Measurements from ENCODE around the gene TCF23. TPM values are rescaled to one million over a fixed set of nuclear protein-coding genes. Genes with fewer than 3 reads are reported as not detected.

TCF23 gene
- total and polyA plus RNA-seq, 2 experiments from 2014 or later = not detected

- peaks cover 10% of the 10 kb centered on the region for H3K36me3 ChIP-seq
- no peak for DNase-seq (ENCODE audit: low read depth in 1 of 2, low spot score in 1 of 2)
- no peak for TF ChIP-seq CTCF (IDR thresholded peaks at IDR 0.05; ENCODE audit: low read depth, low read length)
Measured at GRCh38 chr2:27206346-27206745, 57.5 kb downstream of the TCF23 start.

More at GRCh38 chr2:27206346-27206745, 57.5 kb downstream of the TCF23 start:
- Histone ChIP-seq H3K4me3 (no peak overlapping the region), H3K9me3 (ENCODE audit: low read depth) (no peaks in the 10 kb centered on the region), H3K4me1 (ENCODE audit: low read depth) (peaks cover 4% of the 10 kb centered on the region), H3K27ac (no peak overlapping the region), H3K27me3 (no peaks in the 10 kb centered on the region)

Other genes starting within 250 kb of the TCF23 start
- 75.9 and 143 TPM in 2 replicates for gene MAPRE3, start 178.4 kb upstream of the TCF23 start, total RNA-seq
- gene MAPRE3, start 178.4 kb upstream of the TCF23 start, polyA plus RNA-seq = 212 TPM in 2 replicates
- 38.9 and 48.5 TPM in 2 replicates for gene TMEM214, start 116.0 kb upstream of the TCF23 start, total RNA-seq
- 46.9 and 66.3 TPM in 2 replicates for gene TMEM214, start 116.0 kb upstream of the TCF23 start, polyA plus RNA-seq
- gene AGBL5, start 97.3 kb upstream of the TCF23 start, total RNA-seq = 52.0 and 52.5 TPM in 2 replicates
- gene AGBL5, start 97.3 kb upstream of the TCF23 start, polyA plus RNA-seq = 67.0 and 77.7 TPM in 2 replicates
- gene OST4, start 77.3 kb upstream of the TCF23 start, total RNA-seq = 289 and 303 TPM in 2 replicates
- 768 and 779 TPM in 2 replicates for gene OST4, start 77.3 kb upstream of the TCF23 start, polyA plus RNA-seq
- gene EMILIN1, start 70.4 kb upstream of the TCF23 start, total RNA-seq = 18.5 and 20.2 TPM in 2 replicates
- gene EMILIN1, start 70.4 kb upstream of the TCF23 start, polyA plus RNA-seq = 12.2 and 15.6 TPM in 2 replicates
- 9.0 and 9.6 TPM in 2 replicates for gene KHK, start 62.2 kb upstream of the TCF23 start, total RNA-seq
- gene KHK, start 62.2 kb upstream of the TCF23 start, polyA plus RNA-seq = 12.9 and 19.2 TPM in 2 replicates
- 0.48 and 1.8 TPM in 2 replicates for gene CGREF1, start 29.9 kb upstream of the TCF23 start, total RNA-seq
- 0.55 and 0.99 TPM in 2 replicates for gene CGREF1, start 29.9 kb upstream of the TCF23 start, polyA plus RNA-seq
- gene ABHD1, start 25.2 kb upstream of the TCF23 start, total RNA-seq = 0.27 and 0.56 TPM in 2 replicates
- 2.0 and 3.2 TPM in 2 replicates for gene ABHD1, start 25.2 kb upstream of the TCF23 start, polyA plus RNA-seq
- gene PREB, start 14.4 kb upstream of the TCF23 start, total RNA-seq = 109 and 112 TPM in 2 replicates
- gene PREB, start 14.4 kb upstream of the TCF23 start, polyA plus RNA-seq = 91.0 and 130 TPM in 2 replicates
- gene PRR30, start 9.6 kb upstream of the TCF23 start, total RNA-seq = not detected in 2 replicates
- not detected in 2 replicates for gene PRR30, start 9.6 kb upstream of the TCF23 start, polyA plus RNA-seq
- 177 and 183 TPM in 2 replicates for gene ATRAID, start 63.0 kb downstream of the TCF23 start, total RNA-seq
- 290 and 372 TPM in 2 replicates for gene ATRAID, start 63.0 kb downstream of the TCF23 start, polyA plus RNA-seq
- 28.4 and 42.9 TPM in 2 replicates for gene SLC5A6, start 63.3 kb downstream of the TCF23 start, total RNA-seq
- 34.4 and 40.8 TPM in 2 replicates for gene SLC5A6, start 63.3 kb downstream of the TCF23 start, polyA plus RNA-seq
- gene CAD, start 68.4 kb downstream of the TCF23 start, total RNA-seq = 31.1 and 51.7 TPM in 2 replicates
- gene CAD, start 68.4 kb downstream of the TCF23 start, polyA plus RNA-seq = 30.1 and 31.0 TPM in 2 replicates
- gene SLC30A3, start 114.0 kb downstream of the TCF23 start, total RNA-seq = 75.1 and 84.7 TPM in 2 replicates
- gene SLC30A3, start 114.0 kb downstream of the TCF23 start, polyA plus RNA-seq = 111 and 139 TPM in 2 replicates
- 3.6 and 14.1 TPM in 2 replicates for gene DNAJC5G, start 126.4 kb downstream of the TCF23 start, total RNA-seq
- 4.4 and 7.5 TPM in 2 replicates for gene DNAJC5G, start 126.4 kb downstream of the TCF23 start, polyA plus RNA-seq
- gene TRIM54, start 133.4 kb downstream of the TCF23 start, total RNA-seq = 53.1 and 65.9 TPM in 2 replicates
- gene TRIM54, start 133.4 kb downstream of the TCF23 start, polyA plus RNA-seq = 41.6 and 46.7 TPM in 2 replicates
- 6.6 and 14.8 TPM in 2 replicates for gene UCN, start 159.4 kb downstream of the TCF23 start, total RNA-seq
- 3.2 and 5.8 TPM in 2 replicates for gene UCN, start 159.4 kb downstream of the TCF23 start, polyA plus RNA-seq
- 56.3 and 88.7 TPM in 2 replicates for gene MPV17, start 174.1 kb downstream of the TCF23 start, total RNA-seq
- gene MPV17, start 174.1 kb downstream of the TCF23 start, polyA plus RNA-seq = 70.8 and 90.5 TPM in 2 replicates
- 35.1 and 38.2 TPM in 2 replicates for gene GTF3C2, start 207.8 kb downstream of the TCF23 start, total RNA-seq
- 47.7 and 56.8 TPM in 2 replicates for gene GTF3C2, start 207.8 kb downstream of the TCF23 start, polyA plus RNA-seq
- gene EIF2B4, start 221.3 kb downstream of the TCF23 start, total RNA-seq = 30.5 and 41.5 TPM in 2 replicates
- gene EIF2B4, start 221.3 kb downstream of the TCF23 start, polyA plus RNA-seq = 93.9 and 94.9 TPM in 2 replicates
- 91.9 and 141 TPM in 2 replicates for gene SNX17, start 221.6 kb downstream of the TCF23 start, total RNA-seq
- gene SNX17, start 221.6 kb downstream of the TCF23 start, polyA plus RNA-seq = 130 and 135 TPM in 2 replicates
- 29.7 and 31.7 TPM in 2 replicates for gene ZNF513, start 231.7 kb downstream of the TCF23 start, total RNA-seq
- gene ZNF513, start 231.7 kb downstream of the TCF23 start, polyA plus RNA-seq = 32.2 and 35.8 TPM in 2 replicates

All from cardiac muscle cell (in vitro differentiated cells and primary cell).